GM18511 (cell line): ENCODE data around the gene SCAPER.
"Not testable (repeated sequence)": the region's sequence is repeated elsewhere in the genome, so short reads cannot be mapped to it uniquely, and the experiment has no call there.

ENCODE experiments used
- ATAC-seq: cut with Tn5 transposase; IDR thresholded peaks from one replicate; pipeline ENCODE4 v1.9.1; 2021; ENCODE audit warnings: mild to moderate bottlenecking, moderate library complexity; ENCODE audit not compliant: unreplicated experiment

Gene SCAPER

DNA sequence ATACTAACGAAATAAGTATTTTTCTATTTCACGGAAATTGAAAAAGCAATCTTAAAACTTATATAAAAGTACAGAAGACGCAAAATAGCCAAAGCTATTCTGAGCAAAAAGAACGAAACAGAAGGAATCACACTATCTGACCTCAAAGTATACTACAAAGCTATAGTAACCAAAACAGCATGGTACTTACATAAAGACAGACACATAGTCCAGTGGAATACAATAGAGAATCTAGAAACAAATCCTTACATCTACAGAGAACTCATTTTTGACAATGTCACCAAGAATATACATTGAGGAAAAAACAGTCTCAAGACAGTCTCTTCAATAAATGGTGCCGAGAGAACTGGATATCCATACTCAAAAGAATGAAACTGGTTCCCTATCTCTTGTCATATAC is 322.6 kb downstream of the SCAPER start:
- ATAC-seq, result no peak

DNA sequence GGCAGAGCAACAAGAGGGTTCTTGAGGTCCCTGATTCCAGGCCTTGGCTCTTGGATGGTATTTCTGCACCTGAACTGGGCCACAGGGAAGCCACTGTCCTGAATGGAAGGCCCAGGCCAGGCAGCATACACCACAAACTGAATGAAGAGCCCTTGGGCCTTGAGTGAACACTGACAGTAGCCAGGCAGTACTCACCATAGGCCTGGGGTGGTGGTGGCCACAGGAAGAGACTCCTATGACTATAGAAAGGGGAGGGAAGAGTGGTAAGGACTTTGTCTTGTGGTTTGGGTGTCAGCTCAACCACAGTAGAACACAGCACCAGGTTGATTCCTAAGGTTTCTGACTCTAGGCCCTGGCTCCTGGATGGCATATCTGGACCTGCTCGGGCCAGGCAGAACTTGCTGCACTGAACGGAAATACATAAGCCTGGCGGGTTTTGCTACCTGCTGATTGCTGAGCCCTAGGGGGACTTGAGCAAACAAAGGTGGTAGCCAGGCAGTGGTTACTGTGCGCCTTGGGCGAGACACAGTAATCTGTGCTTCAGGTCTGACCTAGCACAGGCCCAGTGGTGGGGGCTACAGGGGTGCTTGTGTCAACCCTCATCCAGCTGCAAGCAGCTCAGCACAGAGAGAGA is 327.1 kb downstream of the SCAPER start:
- ATAC-seq, result no peak

- no peak for ATAC-seq
Observed at GRCh38 chr15:76576523-76577279, 328.4 kb downstream of the SCAPER start.

DNA sequence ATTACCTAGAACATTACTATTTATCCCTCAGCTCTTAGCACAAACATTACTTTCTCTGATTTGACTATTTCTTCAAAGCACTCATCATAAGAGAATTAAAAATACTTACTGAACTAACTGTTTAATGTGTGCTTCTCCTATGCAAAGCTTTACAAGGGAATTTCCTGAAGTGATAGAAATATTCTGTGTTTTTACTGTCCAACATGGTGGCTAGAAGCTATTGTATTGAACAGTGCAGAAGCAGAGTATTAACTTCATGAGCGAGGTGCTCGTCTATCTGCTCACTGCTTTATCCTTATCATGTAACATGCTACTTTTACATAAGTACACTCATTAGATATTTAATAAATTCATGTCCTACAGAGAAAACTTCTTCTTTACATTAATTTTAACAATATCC is 329.5 kb downstream of the SCAPER start:
- ATAC-seq, result no peak

- no peak for ATAC-seq
Observed at GRCh38 chr15:76575274-76575673, 329.9 kb downstream of the SCAPER start.

DNA sequence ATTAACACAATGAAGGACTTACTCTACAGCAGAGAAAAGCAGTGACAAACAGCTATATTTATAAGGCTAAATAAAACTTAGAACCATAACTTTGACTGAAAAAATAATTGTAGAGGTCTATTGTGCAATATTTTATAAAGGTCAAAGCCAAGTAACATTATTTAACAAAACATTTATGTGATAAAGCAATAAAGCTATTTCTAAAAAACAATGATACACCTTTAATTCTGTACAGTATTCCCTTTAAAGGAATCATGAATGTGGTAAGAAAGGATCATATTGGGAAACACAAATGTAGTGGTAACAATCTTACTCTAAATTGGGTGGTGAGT is 332.2 kb downstream of the SCAPER start:
- no peak for ATAC-seq

DNA sequence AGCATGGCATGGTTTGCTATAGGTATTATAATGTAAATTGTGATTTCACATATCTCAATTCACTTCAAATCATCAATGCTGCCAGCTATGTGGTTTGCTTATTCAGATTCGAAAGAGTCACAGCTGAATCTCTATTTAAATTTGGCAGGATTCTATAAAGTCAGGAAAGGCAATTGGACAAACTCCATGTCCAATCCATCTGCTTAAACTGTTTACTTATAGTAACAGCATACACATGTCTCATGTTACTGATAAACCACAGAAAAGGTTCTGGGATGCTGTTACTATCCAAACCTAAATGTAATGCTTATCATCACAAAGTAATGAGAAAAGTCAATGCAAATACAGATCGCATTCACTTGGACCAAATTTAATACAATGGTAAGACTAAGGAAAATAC is 338.9 kb downstream of the SCAPER start:
- no peak for ATAC-seq

DNA sequence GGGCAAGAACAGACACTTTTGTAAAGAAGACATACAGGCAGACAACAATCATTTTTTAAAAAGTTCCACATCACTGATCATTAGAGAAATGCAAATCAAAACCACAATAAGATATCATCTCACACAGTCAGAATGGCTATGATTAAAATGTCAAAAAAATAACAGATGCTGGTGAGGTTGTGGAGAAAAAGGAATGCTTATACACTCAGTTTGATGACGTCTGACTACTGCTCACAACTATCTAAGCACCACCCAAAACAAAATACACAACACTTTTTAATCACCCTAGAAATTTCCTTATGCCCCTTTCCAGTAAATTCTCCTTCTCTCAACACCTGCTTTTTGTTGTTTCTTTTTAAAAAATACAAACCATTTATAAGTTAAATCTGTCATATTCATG is 339.8 kb downstream of the SCAPER start:
- ATAC-seq, result no peak

DNA sequence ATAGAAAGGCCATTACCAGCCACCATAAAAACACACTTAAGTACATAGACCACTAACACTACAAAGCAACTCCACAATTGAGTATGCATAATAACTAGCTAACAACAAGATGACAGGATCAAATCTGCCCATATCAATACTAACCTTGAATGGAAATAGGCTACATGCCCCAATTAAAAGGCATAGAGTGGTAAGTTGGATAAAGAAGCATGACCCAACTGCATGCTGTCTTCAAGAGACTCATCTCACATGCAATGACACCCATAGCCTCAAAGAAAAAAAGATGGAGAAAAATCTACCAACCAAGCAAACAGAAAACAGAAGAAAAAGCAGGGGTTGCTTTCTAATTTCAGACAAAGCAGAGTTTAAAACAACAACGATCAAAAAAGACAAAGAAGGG is 349.9 kb downstream of the SCAPER start:
- ATAC-seq, result no peak

GRCh38 chr15:76553564-76553963 is 351.6 kb downstream of the SCAPER start:
- ATAC-seq, result no peak

GRCh38 chr15:76553102-76553501 is 352.0 kb downstream of the SCAPER start:
- ATAC-seq, result no peak

GRCh38 chr15:76546805-76547204 is 358.3 kb downstream of the SCAPER start:
- no peak for ATAC-seq

- ATAC-seq, result no peak
Observed at GRCh38 chr15:76533995-76534394, 371.1 kb downstream of the SCAPER start.

DNA sequence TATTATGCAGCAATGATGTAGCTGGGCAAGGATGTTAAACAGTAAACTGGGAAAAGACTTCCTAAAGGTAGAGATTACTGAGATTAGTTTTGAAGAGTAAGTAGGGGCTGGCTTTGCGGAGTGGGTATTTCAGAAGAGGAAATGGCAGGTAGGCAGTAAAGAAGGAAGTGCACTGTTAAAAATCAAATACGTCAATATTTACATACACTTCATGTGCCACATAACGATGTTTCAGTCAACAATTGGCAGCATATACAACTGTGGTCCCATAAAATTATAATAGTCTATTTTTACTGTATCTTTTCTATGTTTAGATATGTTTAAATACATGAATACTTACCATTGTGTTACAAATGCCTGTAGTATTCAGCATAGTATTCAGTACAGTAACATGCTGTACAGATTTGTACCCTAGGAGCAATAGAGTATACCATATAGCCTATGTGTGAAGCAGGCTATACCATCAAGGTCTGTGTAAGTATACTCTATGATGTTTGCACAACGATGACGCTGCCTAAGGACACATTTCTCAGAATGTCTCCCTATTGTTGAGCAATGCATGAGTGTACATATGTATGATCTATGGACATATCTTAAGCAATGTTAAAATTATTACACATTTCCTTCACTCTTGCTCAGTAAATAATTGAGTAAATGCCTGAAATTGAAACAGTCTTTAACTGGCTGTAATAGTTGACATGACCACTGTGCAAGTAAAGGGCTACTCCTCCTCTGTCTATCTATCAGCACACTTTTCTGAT is 371.9 kb downstream of the SCAPER start:
- no peak for ATAC-seq

DNA sequence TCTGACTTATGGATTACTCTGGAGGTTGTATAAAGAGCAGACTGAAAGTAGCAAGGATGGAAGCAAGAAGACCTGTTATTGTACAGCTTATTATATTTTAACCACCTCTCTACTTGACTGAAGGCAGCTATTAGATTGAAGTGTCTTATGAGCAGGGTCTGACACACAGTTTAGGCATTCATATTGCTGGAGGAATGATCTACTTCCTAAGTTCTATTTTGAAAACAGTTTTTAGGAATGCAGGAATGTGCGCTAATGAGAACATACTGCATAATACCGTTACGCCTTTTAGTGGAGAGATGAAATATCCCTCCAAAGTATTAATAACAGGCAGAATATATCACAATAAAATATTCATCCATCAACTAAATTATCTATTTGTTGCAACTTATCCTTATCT is 375.2 kb downstream of the SCAPER start:
- no peak for ATAC-seq

- no peak for ATAC-seq
Observed at GRCh38 chr15:76526111-76526510, 379.0 kb downstream of the SCAPER start.

DNA sequence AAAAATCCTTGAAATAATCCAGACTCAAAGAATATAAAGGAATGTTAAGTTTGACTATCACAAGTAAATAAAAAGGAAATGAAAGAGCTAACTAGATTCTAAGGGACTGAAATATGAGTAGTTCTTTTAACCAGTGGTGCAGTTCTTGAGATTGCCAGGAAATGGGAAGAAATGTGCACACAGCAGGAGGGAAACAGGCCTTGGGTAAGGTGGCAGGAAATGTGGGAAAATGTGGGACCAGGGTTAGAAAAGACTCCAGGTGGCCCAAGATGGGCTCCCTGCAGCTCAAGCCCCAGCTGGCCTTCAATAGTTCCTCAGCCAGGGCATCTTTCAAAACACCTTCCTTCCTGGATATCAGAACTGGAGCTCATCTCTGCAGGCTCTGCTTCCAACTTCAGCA is 387.2 kb downstream of the SCAPER start:
- no peak for ATAC-seq

GRCh38 chr15:76514282-76514681 is 390.9 kb downstream of the SCAPER start:
- no peak for ATAC-seq

GRCh38 chr15:76512971-76513370 is 392.2 kb downstream of the SCAPER start:
- no peak for ATAC-seq

DNA sequence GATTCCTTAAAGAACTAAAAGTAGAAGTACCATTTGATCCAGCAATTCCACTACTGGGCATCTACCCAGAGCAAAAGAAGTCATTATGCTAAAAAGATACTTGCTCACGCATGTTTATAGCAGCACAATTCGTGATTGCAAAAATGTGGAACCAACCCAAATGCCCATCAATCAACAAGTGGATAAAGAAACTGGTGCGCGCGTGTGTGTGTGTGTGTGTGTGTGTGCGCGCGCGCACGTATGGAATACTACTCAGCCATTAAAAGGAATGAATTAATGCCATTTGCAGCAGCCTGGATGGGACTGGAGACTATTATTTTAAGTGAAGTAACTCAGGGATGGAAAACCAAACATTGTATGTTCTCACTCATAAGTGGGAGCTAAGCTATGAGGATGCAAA is 394.5 kb downstream of the SCAPER start:
- not testable (repeated sequence) for ATAC-seq

GRCh38 chr15:76503804-76504203 is 401.3 kb downstream of the SCAPER start:
- no peak for ATAC-seq

DNA sequence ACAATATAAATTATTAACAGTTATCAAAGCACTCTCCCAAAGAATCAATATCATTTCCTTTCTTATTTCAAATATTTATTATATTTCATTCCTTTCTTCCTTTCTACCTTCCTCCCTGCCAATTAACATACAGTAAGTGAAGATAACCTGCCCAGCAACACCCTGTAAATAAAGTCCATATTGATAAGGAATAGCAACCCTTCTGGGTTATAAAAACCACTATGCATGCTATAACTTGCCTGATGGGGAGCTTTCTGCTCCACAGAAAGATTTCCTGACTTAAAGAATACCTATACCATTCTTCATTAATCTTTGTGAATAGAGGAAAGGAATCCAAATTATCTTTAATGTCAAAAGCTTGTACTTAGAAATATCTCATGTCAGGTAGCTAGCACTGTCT is 402.0 kb downstream of the SCAPER start:
- no peak for ATAC-seq
